ENCODE measurements around the gene ZNF846. TPM values are rescaled to one million over a fixed set of nuclear protein-coding genes. Genes with fewer than 3 reads are reported as not detected.
"Not testable (repeated sequence)": the region's sequence is repeated elsewhere in the genome, so short reads cannot be mapped to it uniquely, and the experiment has no call there.

Gene ZNF846
- total RNA-seq, 6 experiments from 2014 or later, result 3.9 to 6.2 (median 4.9) TPM

DNA sequence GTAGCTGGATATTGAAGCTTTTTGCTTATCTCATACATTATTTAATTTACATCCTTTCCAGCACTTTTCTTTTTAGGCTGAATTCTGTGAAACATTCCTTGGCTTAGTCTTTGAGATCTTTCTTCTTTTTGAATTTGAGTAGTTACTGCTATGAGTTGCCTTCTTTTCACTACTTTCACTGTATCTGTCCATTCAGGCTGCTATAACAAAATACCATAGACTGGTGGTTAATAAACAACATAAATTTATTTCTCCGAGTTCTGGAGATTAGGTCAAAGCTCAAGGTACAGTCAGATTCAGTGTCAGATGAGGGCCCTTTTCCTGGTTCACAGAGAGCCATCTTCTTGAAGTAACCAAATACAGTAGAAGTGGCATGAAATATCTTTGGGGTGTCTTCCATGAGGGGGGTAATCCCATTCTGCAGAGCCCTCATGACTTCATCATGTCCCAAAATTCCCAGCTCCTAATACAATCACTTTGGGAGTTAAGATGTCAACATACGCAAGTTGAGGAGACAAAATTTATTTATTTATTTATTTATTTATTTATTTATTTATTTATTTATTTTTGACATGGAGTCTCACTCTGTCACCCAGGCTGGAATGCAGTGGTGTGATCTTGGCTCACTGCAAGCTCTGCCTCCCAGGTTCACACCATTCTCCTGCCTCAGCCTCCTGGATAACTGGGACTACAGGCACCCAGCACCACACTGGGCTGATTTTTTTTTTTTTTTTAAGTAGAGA, 15.7 kb downstream of the ZNF846 start:
- TF ChIP-seq, protein P1, sequence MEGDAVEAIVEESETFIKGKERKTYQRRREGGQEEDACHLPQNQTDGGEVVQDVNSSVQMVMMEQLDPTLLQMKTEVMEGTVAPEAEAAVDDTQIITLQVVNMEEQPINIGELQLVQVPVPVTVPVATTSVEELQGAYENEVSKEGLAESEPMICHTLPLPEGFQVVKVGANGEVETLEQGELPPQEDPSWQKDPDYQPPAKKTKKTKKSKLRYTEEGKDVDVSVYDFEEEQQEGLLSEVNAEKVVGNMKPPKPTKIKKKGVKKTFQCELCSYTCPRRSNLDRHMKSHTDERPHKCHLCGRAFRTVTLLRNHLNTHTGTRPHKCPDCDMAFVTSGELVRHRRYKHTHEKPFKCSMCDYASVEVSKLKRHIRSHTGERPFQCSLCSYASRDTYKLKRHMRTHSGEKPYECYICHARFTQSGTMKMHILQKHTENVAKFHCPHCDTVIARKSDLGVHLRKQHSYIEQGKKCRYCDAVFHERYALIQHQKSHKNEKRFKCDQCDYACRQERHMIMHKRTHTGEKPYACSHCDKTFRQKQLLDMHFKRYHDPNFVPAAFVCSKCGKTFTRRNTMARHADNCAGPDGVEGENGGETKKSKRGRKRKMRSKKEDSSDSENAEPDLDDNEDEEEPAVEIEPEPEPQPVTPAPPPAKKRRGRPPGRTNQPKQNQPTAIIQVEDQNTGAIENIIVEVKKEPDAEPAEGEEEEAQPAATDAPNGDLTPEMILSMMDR (IDR thresholded peaks at IDR 0.05), result no peak
- H3K27me3 Mint-ChIP-seq (ENCODE audit: insufficient read depth), result no peaks in the 10 kb centered on the region; the same call in 1 of the 2 replicates
- no peaks in the 10 kb centered on the region for H3K4me1 Mint-ChIP-seq (ENCODE audit: low read depth)
- no peak for DNase-seq
- no peak overlapping the region for H3K27ac Mint-ChIP-seq
- H3K4me3 Mint-ChIP-seq, result no peak overlapping the region
- peaks cover 18% of the 10 kb centered on the region for H3K36me3 Mint-ChIP-seq (ENCODE audit: low read depth)
- peaks cover 55% of the 10 kb centered on the region for H3K9me3 Mint-ChIP-seq

DNA sequence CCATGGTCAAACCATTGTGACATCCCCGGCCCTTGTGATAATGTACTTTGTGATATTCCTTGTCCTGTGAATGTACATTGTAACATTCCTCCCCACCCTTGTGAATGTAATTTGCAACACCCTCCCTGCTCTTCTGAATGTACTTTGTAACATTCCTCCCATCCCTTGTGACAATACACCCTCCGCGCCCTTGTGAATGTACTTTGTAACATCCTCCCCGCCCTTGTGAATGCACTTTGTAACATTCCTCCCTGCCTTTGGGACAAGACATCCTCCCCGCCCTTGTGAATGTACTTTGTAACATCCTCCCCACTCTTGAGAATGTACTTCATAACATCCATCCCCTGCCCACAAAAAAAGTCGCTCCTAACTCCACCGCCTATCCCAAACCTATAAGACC, 17.1 kb downstream of the ZNF846 start:
- Mint-ChIP-seq H3K36me3 (ENCODE audit: low read depth) (peaks cover 6% of the 10 kb centered on the region), H3K4me3 (no peak overlapping the region), H3K27me3 (ENCODE audit: insufficient read depth) (no peaks in the 10 kb centered on the region; the same call in 1 of the 2 replicates), H3K9me3 (peaks cover 41% of the 10 kb centered on the region), H3K27ac (no peak overlapping the region), H3K4me1 (ENCODE audit: low read depth) (no peaks in the 10 kb centered on the region)
- TF ChIP-seq, protein P1 (IDR thresholded peaks at IDR 0.05), result no peak
- DNase-seq, result no peak

DNA sequence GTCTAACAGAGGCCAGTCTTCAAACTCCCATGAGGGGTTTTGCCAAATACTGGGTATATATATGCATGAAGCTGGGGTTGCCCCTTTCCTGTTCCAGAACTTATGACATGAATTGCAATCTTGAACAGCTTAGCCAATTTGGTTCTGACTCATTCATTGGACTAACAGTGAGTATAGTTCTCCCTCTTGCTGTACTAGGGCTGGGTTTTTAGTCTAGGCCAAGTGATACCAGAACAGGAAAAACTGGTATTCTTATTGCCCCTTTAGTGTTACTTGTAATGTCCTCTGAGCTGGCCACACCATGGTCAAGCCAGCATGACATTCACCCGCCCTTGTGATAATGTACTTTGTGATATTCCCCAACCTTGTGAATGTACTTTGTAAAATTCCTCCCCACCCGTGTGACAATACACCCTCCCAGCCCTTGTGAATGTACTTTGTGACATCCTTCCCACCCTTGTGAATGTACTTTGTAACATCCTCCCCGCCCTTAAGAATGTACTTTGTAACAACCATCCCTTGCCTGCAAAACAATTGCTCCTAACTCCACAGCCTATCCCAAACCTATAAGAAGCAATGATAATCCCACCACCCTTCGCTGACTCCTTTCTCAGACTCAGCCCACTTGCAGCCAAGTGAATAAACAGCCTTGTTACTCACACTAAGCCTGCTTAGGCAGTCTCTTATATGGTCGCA, 26.9 kb downstream of the ZNF846 start:
- TF ChIP-seq, protein P1 (IDR thresholded peaks at IDR 0.05), result no peak
- no peak for DNase-seq
- Mint-ChIP-seq H3K36me3 (ENCODE audit: low read depth) (peaks cover 6% of the 10 kb centered on the region; the same call in 1 of the 2 replicates), H3K9me3 (peaks cover 12% of the 10 kb centered on the region), H3K4me1 (ENCODE audit: low read depth) (no peaks in the 10 kb centered on the region), H3K4me3 (no peak overlapping the region), H3K27me3 (ENCODE audit: insufficient read depth) (peaks cover 7% of the 10 kb centered on the region), H3K27ac (no peak overlapping the region)

DNA sequence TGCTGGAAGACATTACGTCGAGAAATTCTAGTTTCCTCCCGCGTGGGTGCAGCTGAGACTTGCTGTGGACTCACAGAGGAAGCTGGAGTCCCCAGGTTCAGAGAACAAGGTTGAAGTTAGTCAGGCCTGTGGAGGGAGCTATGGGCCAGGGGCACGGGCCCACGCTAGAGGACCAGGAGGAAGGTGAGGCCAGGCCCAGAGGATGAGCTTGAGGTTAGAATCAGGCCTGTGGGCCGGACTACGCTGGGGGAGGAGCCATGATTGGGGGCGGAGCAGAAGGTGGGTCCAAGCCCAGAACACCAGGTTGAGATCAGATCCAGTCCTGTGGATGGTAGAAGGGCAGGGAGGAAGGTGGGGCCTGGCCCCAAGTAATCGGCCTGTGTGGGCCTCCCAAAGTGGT, 32.6 kb downstream of the ZNF846 start:
- H3K27ac Mint-ChIP-seq, result no peak overlapping the region
- no peaks in the 10 kb centered on the region for H3K4me1 Mint-ChIP-seq (ENCODE audit: low read depth)
- no peak for DNase-seq
- H3K4me3 Mint-ChIP-seq, result no peak overlapping the region
- peaks cover 6% of the 10 kb centered on the region; the same call in 1 of the 2 replicates for H3K36me3 Mint-ChIP-seq (ENCODE audit: low read depth)
- H3K9me3 Mint-ChIP-seq, result peaks cover 24% of the 10 kb centered on the region
- TF ChIP-seq, protein P1 (IDR thresholded peaks at IDR 0.05), result no peak
- peaks cover 5% of the 10 kb centered on the region; the same call in 1 of the 2 replicates for H3K27me3 Mint-ChIP-seq (ENCODE audit: insufficient read depth)

DNA sequence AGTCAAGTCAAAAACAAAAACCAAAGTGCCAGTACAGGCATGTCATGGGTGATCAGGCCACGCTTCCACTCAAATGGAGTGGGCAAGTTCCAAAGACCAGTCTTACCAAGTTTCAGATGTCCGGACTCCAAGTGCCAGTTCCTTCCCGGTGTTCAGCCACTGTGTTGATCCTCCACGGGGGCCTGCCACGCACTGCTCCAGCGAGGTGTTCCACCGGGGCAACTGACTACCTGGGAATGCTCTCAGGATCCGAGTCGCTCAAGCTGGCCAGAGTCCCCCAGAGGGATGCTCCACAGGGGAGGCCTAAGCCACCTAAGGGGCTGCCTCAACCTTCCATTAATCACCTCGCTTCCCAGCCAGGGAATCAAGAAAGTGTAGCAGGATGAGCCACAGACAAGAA, 38.5 kb downstream of the ZNF846 start:
- H3K27ac Mint-ChIP-seq; H3K4me3 Mint-ChIP-seq; H3K36me3 Mint-ChIP-seq (ENCODE audit: low read depth); DNase-seq; H3K27me3 Mint-ChIP-seq (ENCODE audit: insufficient read depth); H3K4me1 Mint-ChIP-seq (ENCODE audit: low read depth); H3K9me3 Mint-ChIP-seq: not testable (repeated sequence)

DNA sequence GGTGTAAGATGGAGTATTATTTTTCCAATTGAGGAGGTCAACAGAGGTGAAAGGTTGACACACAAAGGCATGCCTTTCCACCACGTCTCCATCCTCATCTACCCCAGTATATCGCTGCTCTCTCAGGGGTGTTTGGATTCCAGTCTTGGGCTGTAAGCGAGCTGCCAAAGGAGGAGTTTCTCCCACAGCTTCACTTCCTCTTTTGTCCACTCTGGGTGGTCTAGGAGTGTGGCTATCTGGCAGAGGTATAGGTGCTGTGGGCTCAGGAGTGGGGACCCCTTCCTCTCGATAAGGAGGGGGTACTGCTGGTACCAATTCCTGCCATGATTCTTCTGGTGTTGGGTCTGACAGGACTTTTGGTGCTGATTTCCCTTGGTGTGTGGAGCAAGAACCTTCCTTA, 39.4 kb downstream of the ZNF846 start:
- Mint-ChIP-seq H3K9me3 (peaks cover 6% of the 10 kb centered on the region; the same call in 1 of the 2 replicates), H3K4me3 (no peak overlapping the region), H3K27ac (no peak overlapping the region), H3K36me3 (ENCODE audit: low read depth) (no peaks in the 10 kb centered on the region; the same call in 1 of the 2 replicates), H3K27me3 (ENCODE audit: insufficient read depth) (no peaks in the 10 kb centered on the region), H3K4me1 (ENCODE audit: low read depth) (no peaks in the 10 kb centered on the region)
- no peak for DNase-seq
- TF ChIP-seq, protein P1 (IDR thresholded peaks at IDR 0.05), result no peak
